ENCODE results near the gene OPCML. TPM values are rescaled to one million over a fixed set of nuclear protein-coding genes. Genes with fewer than 3 reads are reported as not detected.

OPCML gene
- total and polyA plus RNA-seq, 2 donors (not counting 1 experiment from before 2014, with no cell fraction given), result not detected

GRCh38 chr11:132853886-132854285, 678.4 kb downstream of the OPCML start:
- no peak overlapping the region for H3K27ac ChIP-seq (ENCODE audit: low read length in 2 of 2)
- CTCF ChIA-PET, result no interaction called here
- no peak for TF ChIP-seq EZH2 (IDR thresholded peaks at IDR 0.05; ENCODE audit: borderline replicate concordance, insufficient read depth, low read depth, low read length, poor library complexity, severe bottlenecking)
- ATAC-seq (ENCODE audit: low read depth) (no peak), DNase-seq (no peak)
- no peaks in the 10 kb centered on the region for H3K79me2 ChIP-seq (ENCODE audit: control insufficient read depth, insufficient read depth, low read length)
- Mint-ChIP-seq H3K27me3 (no peaks in the 10 kb centered on the region), H3K4me1 (no peaks in the 10 kb centered on the region), H3K27ac (no peak overlapping the region), H3K4me3 (no peak overlapping the region), H3K9me3 (ENCODE audit: insufficient read depth) (no peaks in the 10 kb centered on the region)
- no peaks in the 10 kb centered on the region for H3K27me3 ChIP-seq (replicated peaks in 1 of 4; ENCODE audit: control extremely low read depth in 1 of 4, control insufficient read depth in 3 of 4, insufficient read depth in 4 of 4, low read length in 3 of 4)
- POLR2A ChIA-PET, result no interaction called here
- WGBS (ENCODE audit: insufficient coverage), result 100% methylated on average over 1 of the region's 3 CpGs
- H3K4me2 ChIP-seq (replicated peaks; ENCODE audit: low read depth, low read length, poor library complexity, severe bottlenecking), result no peak overlapping the region
- H3K4me1 ChIP-seq (ENCODE audit: control insufficient read depth in 2 of 2, insufficient read depth in 2 of 2, low read length in 2 of 2), result no peaks in the 10 kb centered on the region
- no peaks in the 10 kb centered on the region for H3K36me3 ChIP-seq (replicated peaks in 1 of 2; ENCODE audit: control extremely low read depth in 1 of 2, control insufficient read depth in 1 of 2, extremely low read depth in 1 of 2, insufficient read depth in 2 of 2, low read length in 1 of 2)
- H4K20me1 ChIP-seq (ENCODE audit: control insufficient read depth, insufficient read depth, low read length, poor library complexity, severe bottlenecking), result no peaks in the 10 kb centered on the region
- intact Hi-C loops (cut with micrococcal nuclease), result no loop called here
- no peak overlapping the region for H3K9ac ChIP-seq (ENCODE audit: low read length)
- H3K4me3 ChIP-seq (ENCODE audit: control extremely low read depth in 1 of 5, extremely low read depth in 1 of 5, insufficient read depth in 1 of 5, low read depth in 2 of 5, low read length in 4 of 5), result no peak overlapping the region
- no peak overlapping the region for H2AFZ ChIP-seq (ENCODE audit: insufficient read depth, low read depth, low read length, poor library complexity, severe bottlenecking)
- H3K9me3 ChIP-seq (ENCODE audit: control extremely low read depth in 1 of 3, control insufficient read depth in 2 of 3, insufficient read depth in 1 of 3, low read length in 2 of 3), result no peaks in the 10 kb centered on the region

DNA sequence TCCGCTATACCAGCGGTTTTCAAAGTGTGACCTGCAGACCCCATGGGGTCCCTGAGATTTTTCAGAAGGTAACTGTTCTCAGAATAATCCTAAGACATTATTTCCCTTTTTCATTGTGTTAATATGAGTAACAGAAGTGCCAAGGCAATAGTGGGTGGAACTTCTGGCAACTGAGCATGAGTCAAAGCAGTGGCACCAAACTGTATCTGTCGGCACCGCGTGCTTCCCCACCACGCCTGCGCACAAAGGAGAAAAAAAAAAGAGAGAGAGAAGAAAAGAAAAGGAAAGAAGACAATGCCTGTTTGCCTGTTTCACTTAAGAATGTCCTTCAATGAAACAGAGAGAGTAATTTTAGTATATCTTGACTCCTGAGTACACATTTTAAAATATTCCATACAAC, 679.9 kb downstream of the OPCML start:
- Mint-ChIP-seq H3K4me1 (no peaks in the 10 kb centered on the region), H3K4me3 (no peak overlapping the region), H3K27me3 (no peaks in the 10 kb centered on the region), H3K27ac (no peak overlapping the region), H3K9me3 (ENCODE audit: insufficient read depth) (no peaks in the 10 kb centered on the region)
- POLR2A ChIA-PET, result no interaction called here
- intact Hi-C loops (cut with micrococcal nuclease), result no loop called here
- H3K4me1 ChIP-seq (ENCODE audit: control insufficient read depth in 2 of 2, insufficient read depth in 2 of 2, low read length in 2 of 2), result no peaks in the 10 kb centered on the region
- H3K79me2 ChIP-seq (ENCODE audit: control insufficient read depth, insufficient read depth, low read length), result no peaks in the 10 kb centered on the region
- DNase-seq, result no peak
- H3K36me3 ChIP-seq (replicated peaks in 1 of 2; ENCODE audit: control extremely low read depth in 1 of 2, control insufficient read depth in 1 of 2, extremely low read depth in 1 of 2, insufficient read depth in 2 of 2, low read length in 1 of 2), result no peaks in the 10 kb centered on the region
- CTCF ChIA-PET, result no interaction called here
- WGBS (ENCODE audit: insufficient coverage), result 93% methylated on average over 5 of the region's 7 CpGs
- H3K4me3 ChIP-seq (ENCODE audit: control extremely low read depth in 1 of 5, extremely low read depth in 1 of 5, insufficient read depth in 1 of 5, low read depth in 2 of 5, low read length in 4 of 5), result no peak overlapping the region
- no peak overlapping the region for H3K9ac ChIP-seq (ENCODE audit: low read length)
- H3K4me2 ChIP-seq (replicated peaks; ENCODE audit: low read depth, low read length, poor library complexity, severe bottlenecking), result no peak overlapping the region
- H3K9me3 ChIP-seq (ENCODE audit: control extremely low read depth in 1 of 3, control insufficient read depth in 2 of 3, insufficient read depth in 1 of 3, low read length in 2 of 3), result no peaks in the 10 kb centered on the region
- ATAC-seq (ENCODE audit: low read depth), result no peak
- H2AFZ ChIP-seq (ENCODE audit: insufficient read depth, low read depth, low read length, poor library complexity, severe bottlenecking), result no peak overlapping the region
- TF ChIP-seq EZH2 (IDR thresholded peaks at IDR 0.05; ENCODE audit: borderline replicate concordance, insufficient read depth, low read depth, low read length, poor library complexity, severe bottlenecking), result no peak
- TF ChIP-seq, protein P1, sequence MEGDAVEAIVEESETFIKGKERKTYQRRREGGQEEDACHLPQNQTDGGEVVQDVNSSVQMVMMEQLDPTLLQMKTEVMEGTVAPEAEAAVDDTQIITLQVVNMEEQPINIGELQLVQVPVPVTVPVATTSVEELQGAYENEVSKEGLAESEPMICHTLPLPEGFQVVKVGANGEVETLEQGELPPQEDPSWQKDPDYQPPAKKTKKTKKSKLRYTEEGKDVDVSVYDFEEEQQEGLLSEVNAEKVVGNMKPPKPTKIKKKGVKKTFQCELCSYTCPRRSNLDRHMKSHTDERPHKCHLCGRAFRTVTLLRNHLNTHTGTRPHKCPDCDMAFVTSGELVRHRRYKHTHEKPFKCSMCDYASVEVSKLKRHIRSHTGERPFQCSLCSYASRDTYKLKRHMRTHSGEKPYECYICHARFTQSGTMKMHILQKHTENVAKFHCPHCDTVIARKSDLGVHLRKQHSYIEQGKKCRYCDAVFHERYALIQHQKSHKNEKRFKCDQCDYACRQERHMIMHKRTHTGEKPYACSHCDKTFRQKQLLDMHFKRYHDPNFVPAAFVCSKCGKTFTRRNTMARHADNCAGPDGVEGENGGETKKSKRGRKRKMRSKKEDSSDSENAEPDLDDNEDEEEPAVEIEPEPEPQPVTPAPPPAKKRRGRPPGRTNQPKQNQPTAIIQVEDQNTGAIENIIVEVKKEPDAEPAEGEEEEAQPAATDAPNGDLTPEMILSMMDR (IDR thresholded peaks at IDR 0.05), result no peak
- no peaks in the 10 kb centered on the region for H3K27me3 ChIP-seq (replicated peaks in 1 of 4; ENCODE audit: control extremely low read depth in 1 of 4, control insufficient read depth in 3 of 4, insufficient read depth in 4 of 4, low read length in 3 of 4)
- H3K27ac ChIP-seq (ENCODE audit: low read length in 2 of 2), result no peak overlapping the region
- no peaks in the 10 kb centered on the region for H4K20me1 ChIP-seq (ENCODE audit: control insufficient read depth, insufficient read depth, low read length, poor library complexity, severe bottlenecking)
